Endothelial cell of umbilical vein (primary cell): ENCODE data around the gene TBC1D14. TPM values are rescaled to one million over a fixed set of nuclear protein-coding genes. Genes with fewer than 3 reads are reported as not detected.

Source experiments
- BruUV-seq: library from RNA; stranded (reverse); fragments of 400-500 nt; replicated peaks from 2 replicates; lab custom pipeline; 2021; lab: Mats Ljungman, UMichigan
- CTCF ChIA-PET: fragments of 300-600, 350-600 bp; sonication (Branson Sonifier 250); formaldehyde crosslinking; loops from one replicate; lab custom pipeline; 2021; ENCODE audit warnings: antibody characterized with exemption, inconsistent platforms; lab: Charles Lee
- POLR2A ChIA-PET: fragments of 300-600, 350-600 bp; sonication (Branson Sonifier 250); formaldehyde crosslinking; loops from one replicate; lab custom pipeline; 2021; ENCODE audit warnings: antibody characterized with exemption, inconsistent platforms; lab: Charles Lee
- DNase-seq: peaks from one replicate; pipeline ENCODE4 v3.0.0-alpha.2; 2011; ENCODE audit warnings: low read depth, low spot score
- FAIRE-seq: peaks from 2 replicates; lab custom pipeline; 2011; peaks lifted over from hg19 to GRCh38; lab: Jason Lieb, UNC
- H2AFZ ChIP-seq: 2 replicates; pipeline ENCODE4 v1.6.0; 2012; ENCODE audit warnings: low read depth, low read length, control low read depth, inconsistent platforms
- H3K27ac ChIP-seq: 2 replicates; pipeline ENCODE4 v1.5.1; 2011; ENCODE audit warnings: low read depth, mild to moderate bottlenecking, control low read depth, low read length, moderate library complexity; ENCODE audit not compliant: insufficient read depth
- H3K27me3 ChIP-seq, 2 experiments: 2 replicates each; pipeline versions ENCODE4 v1.6.0 to v1.6.1; 2011; ENCODE audit warnings: low read length in 2 of 2, mixed read lengths in 1 of 2; ENCODE audit not compliant: control insufficient read depth in 2 of 2, insufficient read depth in 2 of 2
- H3K36me3 ChIP-seq, 2 experiments: 2 replicates in 1 of 2; 3 replicates in 1 of 2; pipeline ENCODE4 v1.5.1; 2011; ENCODE audit warnings: low read length in 2 of 2, mild to moderate bottlenecking in 1 of 2, moderate library complexity in 1 of 2; ENCODE audit not compliant: control insufficient read depth in 2 of 2, insufficient read depth in 2 of 2; ENCODE audit errors: extremely low read depth in 1 of 2
- H3K4me1 ChIP-seq: 3 replicates; pipeline ENCODE4 v1.5.1; 2011; ENCODE audit warnings: mild to moderate bottlenecking, low read length; ENCODE audit not compliant: control insufficient read depth, insufficient read depth; ENCODE audit errors: extremely low read depth
- H3K4me2 ChIP-seq: 2 replicates; pipeline ENCODE4 v1.6.1; 2011; ENCODE audit warnings: low read length, control low read depth, mixed read lengths; ENCODE audit not compliant: insufficient read depth
- H3K4me3 ChIP-seq, 3 experiments: fragments of 200-600 bp in 1 of 3; sonication (generic), shearing (Covaris generic) in 1 of 3; replicated peaks in 1 of 3; 2 replicates each; pipeline ENCODE4 v1.5.1; 2011 to 2016; ENCODE audit warnings: control low read depth in 3 of 3, low read length in 3 of 3, mild to moderate bottlenecking in 2 of 3, inconsistent platforms in 1 of 3, low read depth in 1 of 3, moderate library complexity in 1 of 3; ENCODE audit not compliant: insufficient read depth in 1 of 3
- H3K79me2 ChIP-seq: 2 replicates; pipeline ENCODE4 v1.6.0; 2012; ENCODE audit warnings: low read length, inconsistent platforms; ENCODE audit not compliant: control insufficient read depth, insufficient read depth
- H3K9ac ChIP-seq: replicated peaks from 2 replicates; pipeline ENCODE3; 2011; ENCODE audit warnings: low read length, control low read depth; ENCODE audit not compliant: insufficient read depth; ENCODE audit errors: extremely low read depth
- H3K9me1 ChIP-seq: replicated peaks from 3 replicates; pipeline ENCODE4 v1.6.0; 2011; ENCODE audit warnings: mild to moderate bottlenecking, low read length; ENCODE audit not compliant: control insufficient read depth, insufficient read depth; ENCODE audit errors: extremely low read depth
- H3K9me3 ChIP-seq: replicated peaks from 2 replicates; pipeline ENCODE4 v1.5.1; 2012; ENCODE audit warnings: low read length, inconsistent platforms; ENCODE audit not compliant: control insufficient read depth, insufficient read depth
- H4K20me1 ChIP-seq: replicated peaks from 2 replicates; pipeline ENCODE3; 2011; ENCODE audit warnings: mild to moderate bottlenecking, low read length; ENCODE audit not compliant: control insufficient read depth, insufficient read depth; ENCODE audit errors: extremely low read depth
- EZH2 ChIP-seq: IDR thresholded peaks from 2 replicates; pipeline ENCODE4 v1.6.1; 2012; ENCODE audit warnings: borderline replicate concordance, low read depth, mild to moderate bottlenecking, moderate library complexity, low read length, inconsistent platforms; ENCODE audit not compliant: severe bottlenecking
- FOS ChIP-seq: IDR thresholded peaks from 2 replicates; pipeline ENCODE4 v1.6.1; 2011; ENCODE audit warnings: mild to moderate bottlenecking, low read length, moderate library complexity, borderline replicate concordance; ENCODE audit not compliant: insufficient read depth
- GATA2 ChIP-seq: IDR thresholded peaks from 2 replicates; pipeline ENCODE4 v1.7.0; 2011; ENCODE audit warnings: low read depth, mild to moderate bottlenecking, moderate library complexity, mixed read lengths, low read length; ENCODE audit not compliant: insufficient read length, insufficient read depth
- JUN ChIP-seq: IDR thresholded peaks from 2 replicates; pipeline ENCODE4 v1.6.1; 2011; ENCODE audit warnings: borderline replicate concordance, low read depth; ENCODE audit not compliant: insufficient read length, insufficient read depth
- MYC ChIP-seq: IDR thresholded peaks from one replicate; pipeline ENCODE4 v1.6.1; 2011; ENCODE audit warnings: mild to moderate bottlenecking, low read depth, low read length
- POLR2A ChIP-seq: IDR thresholded peaks from 2 replicates; pipeline ENCODE4 v1.6.1; 2012; ENCODE audit warnings: low read depth, mild to moderate bottlenecking, control low read depth, low read length
- POLR2AphosphoS5 ChIP-seq: IDR thresholded peaks from 2 replicates; pipeline ENCODE4 v1.6.1; 2012; ENCODE audit warnings: low read depth, mild to moderate bottlenecking, control low read depth, low read length, moderate library complexity; ENCODE audit not compliant: insufficient read depth
- dilution Hi-C: fragments of 300-500 bp; cut with MboI; formaldehyde crosslinking; loops from one replicate; pipeline ENCODE4 v1.15.0; 2019; ENCODE audit warnings: low sequenced_read_pairs; ENCODE audit not compliant: extremely low pct_ligation_motif_present
- intact Hi-C: fragments of 100-400 bp; cut with micrococcal nuclease; formaldehyde crosslinking; loops from one replicate; pipeline ENCODE4 v1.10.0; 2022
- polyA plus RNA-seq, 4 experiments: library from polyadenylated mRNA; depleted of rRNA in 3 of 4; stranded (reverse) in 3 of 4; unstranded in 1 of 4; fragments of >200 nt; gene quantifications; 2 replicates each; pipeline versions ENCODE4 v1.2.1 to v1.2.3, GENCODE V29; 2011 to 2012; ENCODE audit warnings: missing spikeins in 1 of 4
- total RNA-seq: library from RNA; stranded (reverse); gene quantifications from 2 replicates; pipeline ENCODE4 v1.2.3, GENCODE V29; 2021
- TF ChIP-seq, protein P1 (sequence below): IDR thresholded peaks from 2 replicates; pipeline ENCODE4 v1.6.1; 2011; ENCODE audit not compliant: insufficient read depth, insufficient read length
- TF ChIP-seq, protein P2 (sequence below), 2 donors: IDR thresholded peaks; 1 replicate in 1 of 2; 2 replicates in 1 of 2; pipeline ENCODE4 v1.5.1; 2011; ENCODE audit warnings: low read length in 2 of 2, mild to moderate bottlenecking in 2 of 2, moderate library complexity in 2 of 2, control low read depth in 1 of 2, inconsistent platforms in 1 of 2, low read depth in 1 of 2; ENCODE audit not compliant: insufficient read depth in 1 of 2; ENCODE audit errors: extremely low read depth in 1 of 2

The TBC1D14 gene
- total and polyA plus RNA-seq, 2 donors (not counting 3 experiments of a cell fraction or from before 2014, with no cell fraction given): 23.7 to 24.8 TPM

DNA sequence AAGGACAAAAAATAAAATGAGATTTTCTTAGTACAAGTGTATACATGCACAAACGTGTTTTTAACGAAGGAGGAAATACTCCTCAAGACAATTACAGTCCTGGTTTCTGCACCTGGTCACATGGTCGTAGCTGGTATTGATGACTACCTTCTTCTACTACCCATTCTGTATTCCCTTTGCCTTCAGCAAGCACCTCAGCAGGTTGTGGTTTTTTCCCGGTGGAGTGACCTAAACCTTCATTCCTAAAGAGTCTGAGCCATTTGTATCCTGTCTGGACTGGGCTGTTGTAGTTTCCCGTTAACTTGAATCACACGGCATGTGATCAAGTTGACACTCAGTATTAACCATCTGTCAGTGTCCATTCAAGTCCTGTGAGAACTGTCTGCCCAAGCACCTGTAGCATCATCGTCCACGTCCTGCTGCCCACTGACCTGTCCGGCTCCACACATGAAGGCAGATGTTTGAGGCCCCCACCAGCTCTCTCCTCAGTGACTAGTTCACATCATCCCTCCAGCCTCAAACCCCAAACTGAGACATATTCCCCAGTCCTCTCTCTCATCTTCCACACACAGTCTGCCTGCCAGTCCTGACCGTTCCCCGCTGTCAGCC lies 31.1 kb upstream of the TBC1D14 start:
- Histone ChIP-seq H3K79me2 (no peaks in the 10 kb centered on the region), H3K4me1 (no peaks in the 10 kb centered on the region), H3K36me3 (peaks cover 11 to 42% of the 10 kb centered on the region in 2 experiments), H3K27ac (no peak overlapping the region), H4K20me1 (no peaks in the 10 kb centered on the region), H2AFZ (no peak overlapping the region), H3K27me3 (no peaks in the 10 kb centered on the region), H3K9me1 (no peaks in the 10 kb centered on the region), H3K4me3 (no peak overlapping the region), H3K9ac (no peak overlapping the region), H3K9me3 (no peaks in the 10 kb centered on the region), H3K4me2 (no peak overlapping the region)
- CTCF ChIA-PET: interaction anchor here (7.8 kb wide), 1 partner anchor 160 kb away, joined by 353 read pairs; the partner anchor contains the start of gene BLOC1S4
- DNase-seq (no peak), FAIRE-seq (no peak)
- no peak for TF ChIP-seq JUN
- TF ChIP-seq POLR2A: no peak
- TF ChIP-seq GATA2: no peak
- TF ChIP-seq, protein P1, sequence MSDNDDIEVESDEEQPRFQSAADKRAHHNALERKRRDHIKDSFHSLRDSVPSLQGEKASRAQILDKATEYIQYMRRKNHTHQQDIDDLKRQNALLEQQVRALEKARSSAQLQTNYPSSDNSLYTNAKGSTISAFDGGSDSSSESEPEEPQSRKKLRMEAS: no peak
- TF ChIP-seq, protein P2, sequence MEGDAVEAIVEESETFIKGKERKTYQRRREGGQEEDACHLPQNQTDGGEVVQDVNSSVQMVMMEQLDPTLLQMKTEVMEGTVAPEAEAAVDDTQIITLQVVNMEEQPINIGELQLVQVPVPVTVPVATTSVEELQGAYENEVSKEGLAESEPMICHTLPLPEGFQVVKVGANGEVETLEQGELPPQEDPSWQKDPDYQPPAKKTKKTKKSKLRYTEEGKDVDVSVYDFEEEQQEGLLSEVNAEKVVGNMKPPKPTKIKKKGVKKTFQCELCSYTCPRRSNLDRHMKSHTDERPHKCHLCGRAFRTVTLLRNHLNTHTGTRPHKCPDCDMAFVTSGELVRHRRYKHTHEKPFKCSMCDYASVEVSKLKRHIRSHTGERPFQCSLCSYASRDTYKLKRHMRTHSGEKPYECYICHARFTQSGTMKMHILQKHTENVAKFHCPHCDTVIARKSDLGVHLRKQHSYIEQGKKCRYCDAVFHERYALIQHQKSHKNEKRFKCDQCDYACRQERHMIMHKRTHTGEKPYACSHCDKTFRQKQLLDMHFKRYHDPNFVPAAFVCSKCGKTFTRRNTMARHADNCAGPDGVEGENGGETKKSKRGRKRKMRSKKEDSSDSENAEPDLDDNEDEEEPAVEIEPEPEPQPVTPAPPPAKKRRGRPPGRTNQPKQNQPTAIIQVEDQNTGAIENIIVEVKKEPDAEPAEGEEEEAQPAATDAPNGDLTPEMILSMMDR (IDR thresholded peaks at IDR 0.05; ENCODE audit: extremely low read depth in 1 of 2, insufficient read depth in 1 of 2, low read depth in 1 of 2, low read length in 2 of 2): no peak
- TF ChIP-seq POLR2AphosphoS5: no peak
- TF ChIP-seq EZH2: no peak
- TF ChIP-seq MYC: no peak
- TF ChIP-seq FOS: no peak
- intact Hi-C loops (no loop called here), dilution Hi-C loops (no loop called here)
- BruUV-seq: no TSS peak
- POLR2A ChIA-PET: no interaction called here
